Activated T-helper 1 cell treated with Interleukin-2 at 50 U/mL for 16 hours (primary cell): ENCODE results near the gene SHOC2.

Source experiments
- DNase-seq: peaks from one replicate; pipeline ENCODE4 v3.0.0-alpha.2; 2020; ENCODE audit warnings: low read depth

The SHOC2 gene

GRCh38 chr10:110919349-110919931 lies at the start of gene SHOC2:
TSS of gene SHOC2 (plus strand) at chr10:110919604. CDS start at chr10:110964359, 44,755 bp downstream.
- DNase-seq, result peak; percentile 96

- DNase-seq, result no peak
These were observed 48.5 kb upstream of the SHOC2 start for GRCh38 chr10:110870823-110871297.

- DNase-seq, result peak; percentile 88
These were observed 47.9 kb upstream of the SHOC2 start, which contains the start of gene PDCD4 for GRCh38 chr10:110871298-110872084. TSS of gene PDCD4 (plus strand) at chr10:110871928. CDS start at chr10:110876028, 4,100 bp downstream.

GRCh38 chr10:110872145-110872983 lies 47.0 kb upstream of the SHOC2 start:
- DNase-seq, result peak; percentile 61

GRCh38 chr10:110872984-110873923 lies 46.1 kb upstream of the SHOC2 start:
- no peak for DNase-seq

GRCh38 chr10:110873951-110874350 lies 45.5 kb upstream of the SHOC2 start:
- DNase-seq, result no peak

- no peak for DNase-seq
These were observed 43.4 kb upstream of the SHOC2 start for GRCh38 chr10:110876000-110876399.

- DNase-seq, result no peak
These were observed 42.6 kb upstream of the SHOC2 start for GRCh38 chr10:110876788-110877187.

- no peak for DNase-seq
These were observed 39.4 kb upstream of the SHOC2 start for GRCh38 chr10:110880012-110880411.

GRCh38 chr10:110881247-110881646 lies 38.2 kb upstream of the SHOC2 start:
- DNase-seq, result no peak

GRCh38 chr10:110881905-110882304 lies 37.5 kb upstream of the SHOC2 start:
- DNase-seq, result no peak

- no peak for DNase-seq
These were observed 35.5 kb upstream of the SHOC2 start for GRCh38 chr10:110883924-110884323.

GRCh38 chr10:110885932-110886674 lies 33.3 kb upstream of the SHOC2 start:
- DNase-seq, result no peak

- DNase-seq, result no peak
These were observed 31.8 kb upstream of the SHOC2 start for GRCh38 chr10:110887560-110887959.

GRCh38 chr10:110892602-110893288 lies 26.7 kb upstream of the SHOC2 start:
- DNase-seq, result no peak

- DNase-seq, result no peak
These were observed 25.7 kb upstream of the SHOC2 start for GRCh38 chr10:110893559-110894179.

GRCh38 chr10:110897184-110897583 lies 22.2 kb upstream of the SHOC2 start:
- DNase-seq, result no peak

- no peak for DNase-seq
These were observed 21.0 kb upstream of the SHOC2 start for GRCh38 chr10:110898391-110898790.

GRCh38 chr10:110900983-110901382 lies 18.4 kb upstream of the SHOC2 start:
- no peak for DNase-seq
